Trophoblast cell (in vitro differentiated cells and primary cell): ENCODE data around the gene MAP3K12.
"Not testable (repeated sequence)": the region's sequence is repeated elsewhere in the genome, so short reads cannot be mapped to it uniquely, and the experiment has no call there.

Source experiments
- DNase-seq, 2 donors: peaks; one replicate each; pipeline ENCODE4 v3.0.0-alpha.2; 2016
- H2AFZ ChIP-seq: 2 replicates; pipeline ENCODE4 v1.6.1; 2013; ENCODE audit warnings: low read length, moderate library complexity, mild to moderate bottlenecking; ENCODE audit not compliant: insufficient read depth, poor library complexity
- H2AK5ac ChIP-seq: 2 replicates; pipeline ENCODE4 v1.6.1; 2013; ENCODE audit warnings: mild to moderate bottlenecking, low read length
- H2BK120ac ChIP-seq: 2 replicates; pipeline ENCODE4 v1.6.1; 2013; ENCODE audit warnings: low read length, mild to moderate bottlenecking, moderate library complexity; ENCODE audit not compliant: insufficient read depth, poor library complexity
- H2BK12ac ChIP-seq: 2 replicates; pipeline ENCODE4 v1.6.1; 2013; ENCODE audit warnings: mild to moderate bottlenecking, low read length, moderate library complexity
- H2BK5ac ChIP-seq: 2 replicates; pipeline ENCODE4 v1.6.1; 2013; ENCODE audit warnings: low read length, low read depth, moderate library complexity, mild to moderate bottlenecking; ENCODE audit not compliant: poor library complexity
- H3K14ac ChIP-seq: 2 replicates; pipeline ENCODE4 v1.6.1; 2013; ENCODE audit warnings: mild to moderate bottlenecking, low read length
- H3K18ac ChIP-seq: 2 replicates; pipeline ENCODE4 v1.6.1; 2013; ENCODE audit warnings: mild to moderate bottlenecking, low read length
- H3K23ac ChIP-seq: 2 replicates; pipeline ENCODE4 v1.6.1; 2013; ENCODE audit warnings: low read length
- H3K27ac ChIP-seq: 2 replicates; pipeline ENCODE4 v1.5.1; 2013; ENCODE audit warnings: low read depth, mild to moderate bottlenecking, inconsistent platforms, low read length, moderate library complexity
- H3K27me3 ChIP-seq: 2 replicates; pipeline ENCODE4 v1.6.1; 2013; ENCODE audit warnings: inconsistent platforms, mild to moderate bottlenecking, low read length, moderate library complexity; ENCODE audit not compliant: insufficient read depth
- H3K36me3 ChIP-seq, 2 experiments: 1 replicate in 1 of 2; 2 replicates in 1 of 2; pipeline ENCODE4 v1.6.1; 2013; ENCODE audit warnings: low read length in 2 of 2, mild to moderate bottlenecking in 2 of 2, moderate library complexity in 1 of 2; ENCODE audit not compliant: insufficient read depth in 2 of 2, control insufficient read depth in 1 of 2
- H3K4ac ChIP-seq: 2 replicates; pipeline ENCODE4 v1.6.1; 2013; ENCODE audit warnings: low read depth, mild to moderate bottlenecking, low read length, moderate library complexity
- H3K4me1 ChIP-seq, 2 experiments: 1 replicate in 1 of 2; 2 replicates in 1 of 2; pipeline ENCODE4 v1.6.1; 2013; ENCODE audit warnings: low read length in 2 of 2, mild to moderate bottlenecking in 2 of 2, moderate library complexity in 1 of 2; ENCODE audit not compliant: insufficient read depth in 2 of 2, control insufficient read depth in 1 of 2
- H3K4me2 ChIP-seq: 2 replicates; pipeline ENCODE4 v1.6.1; 2013; ENCODE audit warnings: inconsistent platforms, mild to moderate bottlenecking, low read length, moderate library complexity
- H3K4me3 ChIP-seq: 2 replicates; pipeline ENCODE4 v1.5.1; 2013; ENCODE audit warnings: mild to moderate bottlenecking, low read depth, low read length, inconsistent platforms
- H3K79me1 ChIP-seq: one replicate; pipeline ENCODE4 v1.6.1; 2013; ENCODE audit warnings: low read length
- H3K79me2 ChIP-seq: 2 replicates; pipeline ENCODE4 v1.6.1; 2013; ENCODE audit warnings: low read length, mild to moderate bottlenecking; ENCODE audit not compliant: control insufficient read depth, insufficient read depth, poor library complexity
- H3K9ac ChIP-seq: 2 replicates; pipeline ENCODE4 v1.6.1; 2013; ENCODE audit warnings: mild to moderate bottlenecking, low read length
- H3K9me3 ChIP-seq: 2 replicates; pipeline ENCODE4 v1.6.1; 2013; ENCODE audit warnings: low read depth, mild to moderate bottlenecking, control low read depth, inconsistent platforms, low read length; ENCODE audit not compliant: insufficient read depth
- H4K12ac ChIP-seq: 2 replicates; pipeline ENCODE4 v1.6.1; 2013; ENCODE audit warnings: low read depth, mild to moderate bottlenecking, low read length, moderate library complexity
- H4K8ac ChIP-seq: 2 replicates; pipeline ENCODE4 v1.6.1; 2013; ENCODE audit warnings: low read depth, mild to moderate bottlenecking, low read length, moderate library complexity
- H4K91ac ChIP-seq: one replicate; pipeline ENCODE4 v1.6.1; 2013; ENCODE audit warnings: low read depth, mild to moderate bottlenecking, low read length, moderate library complexity
- WGBS: extraction: QIAGEN DNeasy Blood & Tissue Kit; methylation state at CpG from one replicate; pipeline ENCODE4 v1.1.7; 2013; ENCODE audit warnings: missing lambda C conversion rate; ENCODE audit not compliant: insufficient read length, insufficient coverage; ENCODE audit errors: extremely low coverage; 5-methylcytosine and 5-hydroxymethylcytosine counted together

MAP3K12 gene

GRCh38 chr12:53443955-53444354 is 55.3 kb downstream of the MAP3K12 start:
- Histone ChIP-seq H3K36me3 (peaks cover 7 to 12% of the 10 kb centered on the region in 2 experiments), H3K23ac (no peak overlapping the region)

GRCh38 chr12:53441040-53441833 is 58.0 kb downstream of the MAP3K12 start, which contains the start of gene PRR13:
TSS of gene PRR13 (plus strand) at chr12:53441734. CDS start at chr12:53442715, 981 bp downstream.
- H3K9me3 ChIP-seq, result no peaks in the 10 kb centered on the region
- peak within 1 kb of the TSS; percentile 7 for H4K12ac ChIP-seq
- no CpG with 5 or more reads among the region's 31 CpGs for WGBS
- H4K8ac ChIP-seq, result peak within 1 kb of the TSS; percentile 91
- peaks cover 7% of the 10 kb centered on the region in 2 experiments for H3K36me3 ChIP-seq
- H3K27me3 ChIP-seq, result no peaks in the 10 kb centered on the region
- peak within 1 kb of the TSS; percentile 75 for H2BK5ac ChIP-seq
- peak within 1 kb of the TSS; percentile 66 for H3K18ac ChIP-seq
- peak within 1 kb of the TSS; percentile 71 for H3K4me2 ChIP-seq
- H3K4me1 ChIP-seq, result peaks cover 2 to 8% of the 10 kb centered on the region in 2 experiments
- peaks cover 6% of the 10 kb centered on the region for H3K79me2 ChIP-seq
- peak within 1 kb of the TSS; percentile 84 for H3K27ac ChIP-seq
- peak within 1 kb of the TSS; percentile 63 for H4K91ac ChIP-seq
- H2BK12ac ChIP-seq, result no peak within 1 kb of the TSS
- H2AK5ac ChIP-seq, result peak within 1 kb of the TSS; percentile 40
- H3K4ac ChIP-seq, result peak within 1 kb of the TSS; percentile 49
- no peak within 1 kb of the TSS for H3K23ac ChIP-seq
- DNase-seq, result peak; percentile 99
- H3K4me3 ChIP-seq, result peak within 1 kb of the TSS; percentile 74
- H2AFZ ChIP-seq, result peak within 1 kb of the TSS; percentile 77
- peak within 1 kb of the TSS; percentile 89 for H3K9ac ChIP-seq
- peak within 1 kb of the TSS; percentile 36 for H2BK120ac ChIP-seq
- H3K14ac ChIP-seq, result peak within 1 kb of the TSS; percentile 71
- H3K79me1 ChIP-seq, result peaks cover 7% of the 10 kb centered on the region

More at GRCh38 chr12:53443955-53444354, 55.3 kb downstream of the MAP3K12 start:
- H3K9me3 ChIP-seq, result no peaks in the 10 kb centered on the region
- H3K4ac ChIP-seq, result no peak overlapping the region
- H4K91ac ChIP-seq, result no peak overlapping the region
- no peak overlapping the region for H4K12ac ChIP-seq
- WGBS, result no CpG with 5 or more reads among the region's 4 CpGs
- H3K4me3 ChIP-seq, result no peak overlapping the region
- H3K4me1 ChIP-seq, result peaks cover 2 to 8% of the 10 kb centered on the region in 2 experiments
- no peak overlapping the region for H3K18ac ChIP-seq
- H3K4me2 ChIP-seq, result no peak overlapping the region
- H4K8ac ChIP-seq, result no peak overlapping the region
- no peak overlapping the region for H2AFZ ChIP-seq
- no peak overlapping the region for H2BK120ac ChIP-seq
- DNase-seq, result no peak
- H3K27me3 ChIP-seq, result no peaks in the 10 kb centered on the region
- peaks cover 6% of the 10 kb centered on the region for H3K79me2 ChIP-seq
- no peak overlapping the region for H3K14ac ChIP-seq
- peaks cover 7% of the 10 kb centered on the region for H3K79me1 ChIP-seq
- no peak overlapping the region for H3K9ac ChIP-seq
- H2BK5ac ChIP-seq, result no peak overlapping the region
- no peak overlapping the region for H2AK5ac ChIP-seq
- H3K27ac ChIP-seq, result no peak overlapping the region
- H2BK12ac ChIP-seq, result no peak overlapping the region

GRCh38 chr12:53439582-53439981 is 59.7 kb downstream of the MAP3K12 start:
- H3K9ac ChIP-seq, H3K9me3 ChIP-seq, H3K4me1 ChIP-seq, H4K91ac ChIP-seq, H3K23ac ChIP-seq, H3K36me3 ChIP-seq, H3K27me3 ChIP-seq, H2AK5ac ChIP-seq, H4K12ac ChIP-seq, H3K27ac ChIP-seq, H2BK120ac ChIP-seq, H3K79me1 ChIP-seq, H2BK12ac ChIP-seq, H4K8ac ChIP-seq, H2AFZ ChIP-seq, H3K4me2 ChIP-seq, H3K4ac ChIP-seq, H3K14ac ChIP-seq, H2BK5ac ChIP-seq, H3K4me3 ChIP-seq, DNase-seq, H3K18ac ChIP-seq, H3K79me2 ChIP-seq: not testable (repeated sequence)

GRCh38 chr12:53435326-53435725 is 63.9 kb downstream of the MAP3K12 start:
- H3K4me2 ChIP-seq, H4K91ac ChIP-seq, H3K4ac ChIP-seq, H3K23ac ChIP-seq, H3K79me2 ChIP-seq, DNase-seq, H2BK120ac ChIP-seq, H3K14ac ChIP-seq, H4K12ac ChIP-seq, H3K27ac ChIP-seq, H2AFZ ChIP-seq, H3K9me3 ChIP-seq, H3K27me3 ChIP-seq, H3K36me3 ChIP-seq, H3K18ac ChIP-seq, H3K4me1 ChIP-seq, H3K9ac ChIP-seq, H2BK12ac ChIP-seq, H3K79me1 ChIP-seq, H4K8ac ChIP-seq, H2BK5ac ChIP-seq, H3K4me3 ChIP-seq, H2AK5ac ChIP-seq: not testable (repeated sequence)
- no CpG with 5 or more reads among the region's 9 CpGs for WGBS
